ENCODE measurements around the gene ATP2B1.

Gene ATP2B1

DNA sequence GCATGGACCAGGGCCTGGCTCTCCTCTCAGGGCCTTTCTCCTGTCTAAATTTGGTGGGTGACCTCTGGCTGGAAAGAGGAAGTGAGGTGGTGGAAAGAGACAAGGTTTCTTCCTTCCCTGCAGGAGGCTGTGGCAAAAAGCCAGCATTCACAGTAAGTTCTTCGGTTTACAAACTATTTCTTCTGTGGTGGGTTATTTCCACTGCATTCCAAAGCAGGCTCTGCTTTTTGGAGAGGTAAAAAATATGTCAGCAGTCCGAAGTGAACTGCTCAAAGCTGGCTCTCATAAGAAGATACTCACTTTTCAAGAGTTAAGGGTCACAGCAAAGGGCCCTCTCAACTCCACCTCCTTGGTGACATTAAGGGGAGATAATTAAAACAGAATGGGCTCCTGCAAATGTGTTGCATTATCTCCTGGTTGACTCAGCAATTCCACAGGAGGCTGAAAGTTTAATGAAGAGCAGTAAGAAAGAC lies 133.9 kb downstream of the ATP2B1 start:
- DNase-seq, result peak; percentile 62

DNA sequence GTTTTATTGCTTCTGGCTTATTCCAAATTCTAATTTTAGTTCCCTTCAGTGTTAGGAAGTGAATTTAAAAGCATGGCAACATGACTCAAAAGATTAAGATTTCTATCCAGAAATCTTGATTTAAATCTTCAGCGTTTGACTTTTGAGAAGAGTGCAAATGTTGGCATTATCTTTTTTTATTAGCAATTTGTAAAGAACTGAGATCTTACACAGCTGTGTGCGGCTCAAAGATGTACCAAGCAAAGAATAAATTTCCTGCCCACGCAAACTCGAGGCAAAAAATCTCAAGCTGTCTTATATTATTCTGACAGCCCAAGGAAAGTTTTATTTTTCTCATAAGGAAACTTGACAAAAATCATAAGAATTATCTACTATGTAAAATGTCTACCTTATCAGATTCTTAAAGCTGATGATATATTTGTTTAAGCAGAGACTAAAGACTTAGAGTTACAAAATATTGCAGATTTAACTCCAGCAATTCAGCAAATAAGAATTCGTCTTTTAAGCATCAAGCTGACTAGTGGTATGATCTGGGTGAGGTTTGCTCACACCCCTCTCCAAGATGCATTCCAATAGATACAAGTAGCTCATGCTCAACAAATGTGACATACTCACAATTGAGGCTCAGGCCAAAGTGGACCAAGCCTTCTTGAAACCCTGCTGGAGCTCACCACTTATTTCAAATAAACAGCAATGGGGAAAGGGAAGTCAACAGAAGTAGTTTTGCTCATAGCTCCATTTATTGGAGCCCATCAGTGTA lies 135.4 kb downstream of the ATP2B1 start:
- no peak for DNase-seq

DNA sequence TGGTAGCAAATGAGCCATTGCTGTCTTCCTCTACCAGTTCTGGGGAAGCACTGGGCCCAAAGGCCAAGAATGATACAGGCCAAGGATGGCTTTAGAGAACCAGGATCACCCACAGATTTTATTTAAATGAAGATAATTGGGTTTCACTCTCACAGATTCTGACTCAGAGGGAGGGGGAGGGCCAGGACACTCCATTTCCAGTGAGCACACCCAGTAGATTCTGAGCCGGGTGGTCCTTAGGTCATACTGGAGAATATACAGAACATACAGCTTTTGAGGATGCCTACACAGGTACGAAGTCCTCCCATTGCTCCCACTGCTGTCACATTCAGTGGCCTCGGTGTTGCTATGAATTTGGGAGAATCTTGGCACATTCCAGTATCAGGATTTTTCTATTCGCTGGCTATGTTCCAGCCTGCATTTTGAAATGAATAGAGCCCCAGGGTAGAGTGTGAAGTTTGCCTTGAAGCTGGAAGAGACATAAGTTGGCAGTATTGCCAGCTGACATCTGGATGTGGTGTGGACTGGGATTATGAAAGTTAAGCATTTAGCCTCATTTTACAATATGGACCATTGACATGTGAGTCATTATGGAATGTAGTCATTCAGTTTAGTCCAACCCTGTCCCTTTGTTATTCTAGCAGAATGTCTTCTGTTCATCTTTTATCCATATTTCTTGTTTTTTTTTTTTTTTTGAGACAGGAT lies 137.0 kb downstream of the ATP2B1 start:
- no peak for DNase-seq

- no peak for DNase-seq
Observed at GRCh38 chr12:89568484-89568883, 140.2 kb downstream of the ATP2B1 start.

DNA sequence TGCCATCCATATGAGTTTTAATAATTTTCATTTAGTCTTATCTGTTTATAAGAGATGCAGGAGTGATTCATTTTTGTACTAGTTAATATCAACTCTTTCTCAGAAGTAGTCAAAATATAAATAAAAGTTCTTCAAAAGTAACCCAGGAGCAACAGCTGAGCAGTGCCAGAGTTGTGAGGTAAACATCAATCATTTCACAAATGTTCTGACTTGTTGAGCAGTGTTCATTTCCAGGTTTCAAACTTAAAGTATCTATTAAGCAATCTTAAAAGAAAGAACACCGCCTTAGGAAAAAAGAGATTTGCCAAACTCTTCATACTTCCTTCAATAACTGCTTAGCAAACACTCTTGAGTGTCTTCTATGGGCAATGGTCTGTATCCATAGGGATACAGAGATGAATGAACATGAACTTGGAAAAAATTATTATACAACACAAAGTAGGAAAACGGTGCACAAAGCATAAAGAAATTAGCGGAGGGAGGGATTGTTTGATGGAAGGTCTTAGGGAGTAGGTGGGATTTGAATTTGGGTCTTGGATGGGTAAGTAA lies 140.9 kb downstream of the ATP2B1 start:
- DNase-seq, result no peak

- no peak for DNase-seq
Observed at GRCh38 chr12:89566615-89567014, 142.0 kb downstream of the ATP2B1 start.

- no peak for DNase-seq
Observed at GRCh38 chr12:89565002-89565401, 143.6 kb downstream of the ATP2B1 start.

- no peak for DNase-seq
Observed at GRCh38 chr12:89559753-89560152, 148.9 kb downstream of the ATP2B1 start.

- DNase-seq, result no peak
Observed at GRCh38 chr12:89556976-89557375, 151.7 kb downstream of the ATP2B1 start.

DNA sequence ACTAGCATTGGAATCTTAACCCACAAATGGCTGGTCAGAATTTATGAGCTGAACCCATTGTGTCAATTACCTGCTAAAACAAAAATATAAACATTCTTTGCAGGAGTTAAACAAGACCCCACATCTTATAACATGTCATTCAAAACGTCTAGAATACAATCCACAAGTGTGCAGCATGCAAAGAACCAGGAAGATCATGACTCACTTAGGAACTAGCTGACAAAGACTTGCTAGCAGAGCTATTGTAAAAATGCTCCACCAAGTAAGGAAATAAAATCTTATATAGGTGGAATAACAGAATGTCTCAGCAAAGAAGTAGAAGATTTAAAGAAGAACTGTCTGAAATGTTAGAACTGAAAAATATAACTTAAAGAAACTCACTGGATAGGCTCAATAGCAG lies 156.3 kb downstream of the ATP2B1 start:
- no peak for DNase-seq

DNA sequence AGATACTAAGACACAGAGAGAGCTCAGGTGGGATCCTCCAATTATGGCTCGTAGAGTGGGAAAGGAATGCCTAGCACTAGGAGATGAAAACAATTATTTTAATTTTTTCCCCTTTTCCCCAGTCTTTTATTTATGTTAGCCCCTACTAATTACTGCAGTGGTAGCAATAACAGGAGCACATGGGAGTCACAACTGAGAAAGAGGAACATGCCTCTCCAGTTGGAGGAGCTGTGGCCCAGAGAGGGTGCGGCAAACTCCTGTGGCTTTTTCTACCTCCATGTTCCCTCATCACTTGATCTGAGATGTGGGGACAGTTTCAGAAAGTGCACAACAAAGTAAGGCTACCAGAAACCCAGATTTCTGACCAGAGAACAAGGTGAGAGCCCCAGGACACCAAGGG lies 156.9 kb downstream of the ATP2B1 start:
- peak; percentile 31 to 37 for DNase-seq

- DNase-seq, result peak; percentile 8 to 19
Observed at GRCh38 chr12:89547101-89547500, 161.5 kb downstream of the ATP2B1 start.

DNA sequence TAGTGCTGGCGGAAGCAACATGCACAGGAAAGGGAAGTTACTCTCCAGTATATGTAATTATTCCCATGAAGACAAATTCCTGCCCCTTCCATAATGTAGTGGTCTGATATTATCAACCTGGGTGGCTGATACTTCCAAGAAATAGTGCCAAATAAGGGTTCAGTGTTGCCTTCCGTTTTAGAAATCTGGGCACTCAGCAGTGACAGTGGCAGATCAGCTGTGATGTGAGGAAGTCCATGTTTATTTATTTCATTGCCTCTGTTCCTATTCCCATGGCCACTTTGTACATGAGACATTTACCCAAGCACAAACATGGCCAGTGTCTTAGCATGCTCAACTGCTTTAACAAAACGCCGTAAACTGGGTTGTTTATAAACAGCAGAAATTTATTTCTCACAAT lies 162.5 kb downstream of the ATP2B1 start:
- DNase-seq, result no peak

DNA sequence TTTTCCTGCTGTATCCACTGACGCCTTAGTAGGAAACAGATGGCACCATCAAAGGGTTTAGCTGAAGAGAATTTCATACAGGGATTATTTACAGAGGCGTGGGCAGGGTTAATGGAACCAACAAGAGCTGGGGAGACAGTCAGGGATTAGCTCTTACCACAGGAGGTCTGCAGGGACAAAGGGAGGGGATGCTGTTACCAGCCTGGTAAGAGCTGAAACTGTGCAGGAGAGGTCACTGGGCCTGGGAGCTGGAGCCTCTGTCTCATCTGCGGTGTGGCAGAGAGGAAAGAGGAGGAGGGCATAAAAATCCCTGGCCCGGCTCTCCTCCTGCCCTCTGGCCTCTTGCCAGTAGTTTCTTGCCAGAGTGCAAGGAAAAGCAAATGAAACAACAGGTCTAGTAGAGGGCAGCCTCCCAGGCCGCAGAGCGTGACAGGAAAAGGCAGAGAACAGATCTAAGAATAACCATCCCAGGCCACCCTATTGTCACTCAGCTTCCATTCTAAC lies 163.9 kb downstream of the ATP2B1 start:
- DNase-seq, result peak; percentile 68 to 77

DNA sequence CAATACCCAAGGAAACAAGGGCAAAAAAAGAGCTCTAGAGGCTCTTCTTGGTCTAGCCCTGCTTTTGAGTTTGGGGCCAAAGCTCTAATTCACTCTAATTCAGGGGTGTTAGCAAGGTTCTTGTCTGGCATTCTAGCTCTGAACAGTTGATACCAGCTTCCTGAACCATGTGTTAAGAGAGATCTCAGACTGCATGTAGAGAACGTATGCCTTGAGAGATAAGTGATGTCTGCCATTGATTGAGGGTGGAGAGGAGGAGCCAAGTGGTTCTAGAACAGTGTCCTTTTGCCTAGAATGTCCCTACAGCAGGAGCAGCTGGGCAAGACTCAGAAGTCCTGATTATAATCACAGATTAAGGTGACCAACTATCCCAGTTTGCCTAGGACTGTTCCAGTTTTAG lies 164.6 kb downstream of the ATP2B1 start:
- DNase-seq, result no peak

GRCh38 chr12:89542912-89543592 lies 165.6 kb downstream of the ATP2B1 start:
- peak; percentile 84 to 90 for DNase-seq

GRCh38 chr12:89542236-89542635 lies 166.4 kb downstream of the ATP2B1 start:
- no peak for DNase-seq

DNA sequence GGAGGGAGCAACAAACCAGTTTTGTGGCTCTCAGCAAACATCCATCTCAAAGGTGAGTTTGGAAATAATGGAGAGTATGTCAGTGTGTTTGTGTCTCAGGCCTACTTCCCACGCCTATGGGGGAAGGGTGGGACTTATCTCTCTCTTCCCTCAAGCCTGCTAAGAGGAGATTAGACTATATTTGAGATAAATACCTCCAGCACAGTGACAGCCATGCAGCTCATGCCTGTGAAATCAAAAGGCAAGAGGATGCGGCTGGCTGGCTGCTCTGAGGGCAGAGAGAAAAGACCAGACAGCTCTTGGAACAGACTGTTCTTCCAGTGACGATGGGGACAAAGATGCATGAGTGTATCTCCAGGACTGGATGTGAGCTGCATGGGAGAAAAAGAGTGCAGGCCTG lies 168.1 kb downstream of the ATP2B1 start:
- no peak for DNase-seq

DNA sequence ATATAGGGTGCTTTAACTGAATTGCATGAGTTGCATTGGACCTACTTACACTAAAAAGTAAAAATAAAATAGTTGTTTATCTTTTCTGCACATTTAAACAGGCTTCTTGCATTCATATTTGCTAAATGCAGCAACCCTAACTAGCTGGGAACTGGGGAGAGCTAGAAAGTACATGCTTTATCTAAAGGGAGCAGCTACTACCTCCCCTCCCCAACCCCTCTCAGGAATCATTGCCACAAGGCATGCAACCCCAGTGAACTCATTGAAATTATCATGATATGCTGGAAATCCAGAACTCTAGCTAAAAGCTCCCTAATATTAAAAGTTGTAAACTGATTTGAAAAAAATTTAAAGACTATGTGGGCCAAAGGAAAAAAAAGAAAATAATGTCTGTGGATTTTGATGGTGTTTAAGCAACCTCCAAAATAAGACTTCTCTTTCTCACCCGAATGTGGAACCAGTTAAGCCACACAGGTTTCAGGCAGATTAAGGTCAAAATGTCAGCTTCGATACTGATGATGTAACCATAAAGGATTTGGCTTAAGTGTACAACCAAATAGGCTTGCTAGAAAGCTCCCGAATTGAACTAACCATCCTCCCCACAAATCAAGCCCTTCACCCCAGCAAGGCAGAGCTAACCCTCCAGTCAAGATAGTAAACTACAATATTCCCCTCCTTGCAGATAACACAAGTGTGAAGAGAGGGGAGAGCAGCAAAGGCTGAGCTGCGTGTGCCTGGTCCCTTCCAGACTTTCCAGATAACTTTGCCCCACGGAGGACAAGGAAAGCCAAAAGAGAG lies 169.0 kb downstream of the ATP2B1 start:
- DNase-seq, result no peak

- DNase-seq, result no peak
Observed at GRCh38 chr12:89538897-89539296, 169.7 kb downstream of the ATP2B1 start.
